Keratinocyte (primary cell): Measurements from ENCODE around the gene TMEM42.

Experiments used
- CTCF ChIP-seq, 3 experiments: IDR thresholded peaks in 1 of 3; conservative IDR thresholded peaks in 1 of 3; optimal IDR thresholded peaks in 1 of 3; 2 replicates in 2 of 3; 3 replicates in 1 of 3; pipeline versions ENCODE3 to v1.5.1; 2011; ENCODE audit warnings: low read length in 3 of 3, mild to moderate bottlenecking in 3 of 3, moderate library complexity in 2 of 3, control low read depth in 1 of 3, inconsistent platforms in 1 of 3; ENCODE audit not compliant: insufficient read depth in 2 of 3; ENCODE audit errors: extremely low read depth in 1 of 3
- EZH2 ChIP-seq: IDR thresholded peaks from one replicate; pipeline ENCODE4 v1.6.1; 2012; ENCODE audit warnings: inconsistent platforms, mild to moderate bottlenecking, low read length, moderate library complexity

- TF ChIP-seq CTCF (optimal IDR thresholded peaks at IDR 0.05 in 1 of 3, IDR thresholded peaks at IDR 0.05 in 1 of 3, conservative IDR thresholded peaks at IDR 0.05 in 1 of 3; ENCODE audit: extremely low read depth in 1 of 3, insufficient read depth in 2 of 3, low read length in 3 of 3) (no peak), EZH2 (no peak)
Measured at GRCh38 chr3:44887101-44887500, 25.4 kb downstream of the TMEM42 start.
